ENCODE data around the gene KCNN4.

The KCNN4 gene

GRCh38 chr19:43747557-43748204 lies 33.1 kb downstream of the KCNN4 start:
- no peak for DNase-seq

GRCh38 chr19:43743059-43743458 lies 37.7 kb downstream of the KCNN4 start:
- no peak for DNase-seq

- no peak for DNase-seq
Measured at GRCh38 chr19:43741075-43741825, 39.5 kb downstream of the KCNN4 start.

GRCh38 chr19:43739439-43740235 lies 41.1 kb downstream of the KCNN4 start:
- DNase-seq, result no peak

- DNase-seq, result no peak
Measured at GRCh38 chr19:43738780-43739211, 42.0 kb downstream of the KCNN4 start.

GRCh38 chr19:43735957-43736356 lies 44.8 kb downstream of the KCNN4 start:
- no peak for DNase-seq

GRCh38 chr19:43735013-43735412 lies 45.8 kb downstream of the KCNN4 start:
- DNase-seq, result no peak

- no peak for DNase-seq
Measured at GRCh38 chr19:43731846-43732245, 48.9 kb downstream of the KCNN4 start.

GRCh38 chr19:43731346-43731745 lies 49.4 kb downstream of the KCNN4 start:
- no peak for DNase-seq

GRCh38 chr19:43729919-43730318 lies 50.9 kb downstream of the KCNN4 start:
- no peak for DNase-seq

GRCh38 chr19:43727593-43727853 lies 53.2 kb downstream of the KCNN4 start:
- no peak for DNase-seq

- no peak for DNase-seq
Measured at GRCh38 chr19:43726736-43727592, 53.8 kb downstream of the KCNN4 start.

- no peak for DNase-seq
Measured at GRCh38 chr19:43725468-43725867, 55.3 kb downstream of the KCNN4 start.

GRCh38 chr19:43724896-43725295 lies 55.9 kb downstream of the KCNN4 start:
- no peak for DNase-seq

GRCh38 chr19:43723588-43723987 lies 57.2 kb downstream of the KCNN4 start:
- DNase-seq, result no peak

GRCh38 chr19:43721469-43722048 lies 59.2 kb downstream of the KCNN4 start:
- no peak for DNase-seq

- no peak for DNase-seq
Measured at GRCh38 chr19:43720936-43721335, 59.8 kb downstream of the KCNN4 start.

GRCh38 chr19:43719918-43720317 lies 60.9 kb downstream of the KCNN4 start:
- no peak for DNase-seq

GRCh38 chr19:43719378-43719868 lies 61.4 kb downstream of the KCNN4 start:
- DNase-seq, result no peak

GRCh38 chr19:43718627-43719377 lies 62.0 kb downstream of the KCNN4 start:
- no peak for DNase-seq

Data from CD4-positive, alpha-beta T cell treated with Interleukin-6 for 4 hours (primary cell).